IMR-90 (cell line): ENCODE data around the gene CDC14A. TPM values are rescaled to one million over a fixed set of nuclear protein-coding genes. Genes with fewer than 3 reads are reported as not detected.

ENCODE experiments used
- ATAC-seq: fragments of 200-7000 bp; cut with Tn5 transposase; 2 replicates; pipeline ENCODE4 v1.9.1; 2020; ENCODE audit warnings: low read depth, mild to moderate bottlenecking, moderate library complexity
- BruUV-seq: library from RNA; stranded (reverse); fragments of 400-500 nt; replicated peaks from 2 replicates; lab custom pipeline; 2021; lab: Mats Ljungman, UMichigan
- CTCF ChIA-PET: fragments of 300-600 bp; formaldehyde crosslinking; extraction: SDS; loops from one replicate; lab custom pipeline; 2021; ENCODE audit warnings: antibody characterized with exemption; lab: Yijun Ruan, JAX
- POLR2A ChIA-PET: fragments of 300-600 bp; sonication (Branson Sonifier 250); formaldehyde crosslinking; loops from one replicate; lab custom pipeline; 2022; ENCODE audit warnings: antibody characterized with exemption; ENCODE audit not compliant: unreplicated experiment; lab: Charles Lee
- DNase-seq: peaks from one replicate; pipeline ENCODE4 v3.0.0; 2013
- H2AFZ ChIP-seq: replicated peaks from 2 replicates; pipeline ENCODE3; 2013; ENCODE audit warnings: low read length, mild to moderate bottlenecking; ENCODE audit not compliant: poor library complexity
- H2AK5ac ChIP-seq: 2 replicates; pipeline ENCODE4 v1.6.1; 2013; ENCODE audit warnings: low read depth, low read length, inconsistent platforms
- H2AK9ac ChIP-seq: replicated peaks from 2 replicates; pipeline ENCODE3; 2013; ENCODE audit warnings: mild to moderate bottlenecking, low read depth, low read length, moderate library complexity; ENCODE audit not compliant: poor library complexity
- H2BK120ac ChIP-seq: 2 replicates; pipeline ENCODE4 v1.6.1; 2013; ENCODE audit warnings: low read depth, low read length, inconsistent platforms
- H2BK15ac ChIP-seq: 3 replicates; pipeline ENCODE4 v1.6.1; 2013; ENCODE audit warnings: low read depth, low read length, inconsistent platforms
- H2BK20ac ChIP-seq: 2 replicates; pipeline ENCODE4 v1.6.1; 2013; ENCODE audit warnings: low read depth, mild to moderate bottlenecking, inconsistent platforms, low read length, moderate library complexity
- H2BK5ac ChIP-seq: 2 replicates; pipeline ENCODE4 v1.6.1; 2013; ENCODE audit warnings: mild to moderate bottlenecking, low read depth, low read length, inconsistent platforms; ENCODE audit not compliant: poor library complexity, severe bottlenecking
- H3K14ac ChIP-seq: replicated peaks from 2 replicates; pipeline ENCODE4 v1.6.1; 2013; ENCODE audit warnings: low read depth, low read length, inconsistent platforms
- H3K18ac ChIP-seq: 2 replicates; pipeline ENCODE4 v1.6.1; 2013; ENCODE audit warnings: low read depth, low read length, control low read depth
- H3K23ac ChIP-seq: 2 replicates; pipeline ENCODE4 v1.6.1; 2013; ENCODE audit warnings: low read depth, low read length, inconsistent platforms
- H3K27ac ChIP-seq: 2 replicates; pipeline ENCODE4 v1.5.1; 2013; ENCODE audit warnings: mild to moderate bottlenecking, control low read depth, low read length; ENCODE audit not compliant: insufficient read depth
- H3K27me3 ChIP-seq: 2 replicates; pipeline ENCODE4 v1.6.1; 2013; ENCODE audit warnings: low read length; ENCODE audit not compliant: control insufficient read depth, insufficient read depth
- H3K36me3 ChIP-seq: 2 replicates; pipeline ENCODE4 v1.6.1; 2013; ENCODE audit warnings: low read length, mixed read lengths; ENCODE audit not compliant: control insufficient read depth, insufficient read depth
- H3K4ac ChIP-seq: 2 replicates; pipeline ENCODE4 v1.6.1; 2013; ENCODE audit warnings: low read depth, low read length, inconsistent platforms
- H3K4me1 ChIP-seq: 2 replicates; pipeline ENCODE4 v1.6.1; 2013; ENCODE audit warnings: low read length, mixed read lengths; ENCODE audit not compliant: control insufficient read depth, insufficient read depth
- H3K4me2 ChIP-seq: 2 replicates; pipeline ENCODE4 v1.6.1; 2013; ENCODE audit warnings: low read depth, mild to moderate bottlenecking, control low read depth, low read length, moderate library complexity
- H3K4me3 ChIP-seq: 2 replicates; pipeline ENCODE4 v1.5.1; 2013; ENCODE audit warnings: low read depth, mild to moderate bottlenecking, control low read depth, low read length, moderate library complexity; ENCODE audit not compliant: insufficient read depth
- H3K56ac ChIP-seq: 2 replicates; pipeline ENCODE4 v1.6.1; 2013; ENCODE audit warnings: low read length, inconsistent platforms; ENCODE audit not compliant: insufficient read depth; ENCODE audit errors: extremely low read depth
- H3K79me1 ChIP-seq, 2 experiments: 2 replicates each; pipeline ENCODE4 v1.6.1; 2013; ENCODE audit warnings: low read length in 2 of 2, inconsistent platforms in 1 of 2, low read depth in 1 of 2
- H3K9ac ChIP-seq: 2 replicates; pipeline ENCODE4 v1.6.1; 2013; ENCODE audit warnings: low read depth, low read length, control low read depth
- H3K9me1 ChIP-seq: 2 replicates; pipeline ENCODE4 v1.6.1; 2013; ENCODE audit warnings: low read length, inconsistent platforms; ENCODE audit not compliant: insufficient read depth
- H3K9me3 ChIP-seq: 2 replicates; pipeline ENCODE4 v1.6.1; 2013; ENCODE audit warnings: low read length; ENCODE audit not compliant: control insufficient read depth, insufficient read depth
- H4K20me1 ChIP-seq: 2 replicates; pipeline ENCODE4 v1.6.1; 2013; ENCODE audit warnings: low read length, inconsistent platforms; ENCODE audit not compliant: insufficient read depth
- H4K5ac ChIP-seq: 2 replicates; pipeline ENCODE4 v1.6.1; 2013; ENCODE audit warnings: mild to moderate bottlenecking, low read depth, low read length, control low read depth
- H4K8ac ChIP-seq, 2 experiments: 2 replicates each; pipeline ENCODE4 v1.6.1; 2013; ENCODE audit warnings: low read depth in 2 of 2, low read length in 2 of 2, control low read depth in 1 of 2, inconsistent platforms in 1 of 2
- H4K91ac ChIP-seq: 2 replicates; pipeline ENCODE4 v1.6.1; 2013; ENCODE audit warnings: low read depth, low read length, inconsistent platforms; ENCODE audit not compliant: insufficient read depth
- RCOR1 ChIP-seq: IDR thresholded peaks from 2 replicates; pipeline ENCODE4 v1.6.1; 2012; ENCODE audit warnings: mild to moderate bottlenecking, low read length, improper control_type of control experiment; ENCODE audit not compliant: insufficient replicate concordance
- WGBS, 2 experiments: methylation state at CpG; one replicate each; pipeline versions ENCODE4 v1.1.5 to v1.1.7; 2013; ENCODE audit warnings: missing lambda C conversion rate in 2 of 2; ENCODE audit not compliant: insufficient read length in 1 of 2; ENCODE audit errors: extremely low coverage in 2 of 2; 5-methylcytosine and 5-hydroxymethylcytosine counted together
- dilution Hi-C: fragments of 300-500 bp; cut with HindIII; formaldehyde crosslinking; loops from one replicate; pipeline ENCODE4 v1.14.3; 2018; ENCODE audit warnings: low sequenced_read_pairs; ENCODE audit not compliant: unreplicated experiment
- in situ Hi-C: fragments of 300-500 bp; cut with MboI; formaldehyde crosslinking; loops from 3 replicates; pipeline ENCODE4 v1.14.3; 2019; ENCODE audit warnings: low sequenced_read_pairs, inconsistent platforms, mixed read lengths
- intact Hi-C: fragments of 100-400 bp; cut with micrococcal nuclease; formaldehyde crosslinking; loops from 2 replicates; pipeline ENCODE4 v1.10.0; 2022
- polyA plus RNA-seq, 3 experiments: library from polyadenylated mRNA; depleted of rRNA; stranded (reverse); fragments of >200 nt; gene quantifications; 2 replicates each; pipeline ENCODE4 v1.2.3, GENCODE V29; 2012; ENCODE audit warnings: low replicate concordance in 1 of 3
- total RNA-seq: library from RNA; depleted of rRNA; stranded (reverse); fragments of >200 nt; gene quantifications from 2 replicates; pipeline ENCODE4 v1.2.3, GENCODE V29; 2012

CDC14A gene
- total and polyA plus RNA-seq, 2 of the 4 experiments (the other 2 are of a cell fraction): 1.7 to 3.0 TPM

DNA sequence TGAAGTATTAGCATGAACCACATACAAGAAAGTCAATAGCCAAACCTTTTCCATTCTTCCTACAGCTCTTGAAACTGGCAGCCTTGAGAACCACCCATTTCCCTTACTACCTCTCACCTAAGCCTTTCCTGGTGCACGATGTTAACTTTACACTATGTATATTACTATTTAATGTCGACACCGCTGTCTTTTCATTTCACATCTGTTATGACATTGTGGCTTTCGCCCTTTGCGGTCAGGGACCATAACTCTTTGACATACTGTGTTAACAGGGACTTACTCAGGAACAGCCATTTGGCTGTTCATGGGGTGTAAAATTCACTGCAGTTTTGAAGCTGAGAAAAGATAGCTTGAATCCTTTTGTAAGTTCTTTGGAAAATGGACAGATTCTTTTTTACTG lies 164.6 kb downstream of the CDC14A start:
- dilution Hi-C loops: no loop called here
- H3K4me2 ChIP-seq: no peak overlapping the region
- no peak for DNase-seq

More for the DNA sequence above, 164.6 kb downstream of the CDC14A start:
- no peaks in the 10 kb centered on the region for H3K27me3 ChIP-seq
- no peak overlapping the region for H2AK9ac ChIP-seq
- peak overlapping the region; percentile 78 for H3K14ac ChIP-seq
- no peak overlapping the region for H2AFZ ChIP-seq
- no peaks in the 10 kb centered on the region for H3K9me3 ChIP-seq
- no peak for ATAC-seq
- peaks cover 9% of the 10 kb centered on the region for H3K4me1 ChIP-seq
- peaks cover 0 to 3% of the 10 kb centered on the region in 2 experiments; a peak in 1 of 4 replicates for H3K79me1 ChIP-seq
- intact Hi-C loops: no loop called here
- H3K9me1 ChIP-seq: peaks cover 3% of the 10 kb centered on the region
- H4K8ac ChIP-seq: peak overlapping the region; percentile 35 to 58; a peak in 2 of 4 replicates
- H2BK15ac ChIP-seq: peak overlapping the region; percentile 19; the same call in 1 of the 3 replicates
- ChIA-PET CTCF (interaction anchor here (0.6 kb wide), 2 partner anchors 8 to 17 kb away, joined by 3 read pairs; no protein-coding TSS in a partner anchor), POLR2A (no interaction called here)
- no peak overlapping the region for H3K9ac ChIP-seq
- peak overlapping the region; percentile 84 for H3K4ac ChIP-seq
- no peak overlapping the region for H3K56ac ChIP-seq
- peak overlapping the region; percentile 43; the same call in 1 of the 2 replicates for H3K27ac ChIP-seq
- H4K5ac ChIP-seq: peak overlapping the region; percentile 40
- H3K36me3 ChIP-seq: no peaks in the 10 kb centered on the region
- H2BK5ac ChIP-seq: peak overlapping the region; percentile 68
- H3K4me3 ChIP-seq: no peak overlapping the region
- H4K20me1 ChIP-seq: no peaks in the 10 kb centered on the region
- no TSS peak for BruUV-seq
- no peak for TF ChIP-seq RCOR1
- WGBS, 2 experiments: no CpG with 5 or more reads among the region's 5 CpGs
- H2AK5ac ChIP-seq: peak overlapping the region; percentile 41; the same call in 1 of the 2 replicates
- peak overlapping the region; percentile 75 for H4K91ac ChIP-seq
- peak overlapping the region; percentile 86 for H3K18ac ChIP-seq
- in situ Hi-C loops: no loop called here
- peak overlapping the region; percentile 83 for H2BK120ac ChIP-seq
- H2BK20ac ChIP-seq: peak overlapping the region; percentile 89; the same call in 1 of the 2 replicates
- H3K23ac ChIP-seq: peak overlapping the region; percentile 45
